GM18951 (cell line): ENCODE data around the gene MAP3K10.

ENCODE experiments used
- POLR2A ChIP-seq: IDR thresholded peaks from 4 replicates; pipeline ENCODE4 v1.6.1; 2011; ENCODE audit warnings: mild to moderate bottlenecking; ENCODE audit not compliant: insufficient read length, insufficient read depth; ENCODE audit errors: extremely low read depth
- in situ Hi-C: fragments of 300-500 bp; cut with MboI; formaldehyde crosslinking; loops from one replicate; pipeline ENCODE4 v1.12.0; 2022; ENCODE audit warnings: low sequenced_read_pairs, mixed read lengths, inconsistent platforms; ENCODE audit not compliant: unreplicated experiment

Gene MAP3K10

GRCh38 chr19:40263440-40264313 lies 72.5 kb downstream of the MAP3K10 start:
- TF ChIP-seq POLR2A: no peak
- in situ Hi-C loops: no loop called here

- TF ChIP-seq POLR2A: no peak
- in situ Hi-C loops: no loop called here
These were observed 73.3 kb downstream of the MAP3K10 start for GRCh38 chr19:40264314-40265054.
